Nephron progenitor cell (in vitro differentiated cells): ENCODE results near the gene GUCY1B1.
A peak's percentile ranks its signal among the peaks of the same experiment; 100 is the strongest.

ENCODE experiments used
- DNase-seq: peaks from one replicate; pipeline ENCODE4 v3.0.0; 2021
- H3K27ac Mint-ChIP-seq: 2 replicates; pipeline ENCODE4 v1.8.0; 2021; ENCODE audit warnings: mild to moderate bottlenecking, moderate library complexity, mixed read lengths
- H3K27me3 Mint-ChIP-seq: 2 replicates; pipeline ENCODE4 v1.8.0; 2021; ENCODE audit warnings: mild to moderate bottlenecking, low read depth, mixed read lengths; ENCODE audit not compliant: poor library complexity
- H3K36me3 Mint-ChIP-seq: 2 replicates; pipeline ENCODE4 v1.8.0; 2021; ENCODE audit warnings: low read depth, mixed read lengths
- H3K4me1 Mint-ChIP-seq: 2 replicates; pipeline ENCODE4 v1.8.0; 2021; ENCODE audit warnings: mixed read lengths
- H3K4me3 Mint-ChIP-seq: 2 replicates; pipeline ENCODE4 v1.8.0; 2021; ENCODE audit warnings: mild to moderate bottlenecking, moderate library complexity, mixed read lengths
- H3K9me3 Mint-ChIP-seq: 2 replicates; pipeline ENCODE4 v1.8.0; 2021; ENCODE audit warnings: mild to moderate bottlenecking, moderate library complexity, mixed read lengths
- TF ChIP-seq, protein P1 (sequence below): fragments of 200-600 bp; sonication (generic); IDR thresholded peaks from 2 replicates; pipeline ENCODE4 v1.5.0; 2021; ENCODE audit warnings: antibody characterized with exemption

Gene GUCY1B1

DNA sequence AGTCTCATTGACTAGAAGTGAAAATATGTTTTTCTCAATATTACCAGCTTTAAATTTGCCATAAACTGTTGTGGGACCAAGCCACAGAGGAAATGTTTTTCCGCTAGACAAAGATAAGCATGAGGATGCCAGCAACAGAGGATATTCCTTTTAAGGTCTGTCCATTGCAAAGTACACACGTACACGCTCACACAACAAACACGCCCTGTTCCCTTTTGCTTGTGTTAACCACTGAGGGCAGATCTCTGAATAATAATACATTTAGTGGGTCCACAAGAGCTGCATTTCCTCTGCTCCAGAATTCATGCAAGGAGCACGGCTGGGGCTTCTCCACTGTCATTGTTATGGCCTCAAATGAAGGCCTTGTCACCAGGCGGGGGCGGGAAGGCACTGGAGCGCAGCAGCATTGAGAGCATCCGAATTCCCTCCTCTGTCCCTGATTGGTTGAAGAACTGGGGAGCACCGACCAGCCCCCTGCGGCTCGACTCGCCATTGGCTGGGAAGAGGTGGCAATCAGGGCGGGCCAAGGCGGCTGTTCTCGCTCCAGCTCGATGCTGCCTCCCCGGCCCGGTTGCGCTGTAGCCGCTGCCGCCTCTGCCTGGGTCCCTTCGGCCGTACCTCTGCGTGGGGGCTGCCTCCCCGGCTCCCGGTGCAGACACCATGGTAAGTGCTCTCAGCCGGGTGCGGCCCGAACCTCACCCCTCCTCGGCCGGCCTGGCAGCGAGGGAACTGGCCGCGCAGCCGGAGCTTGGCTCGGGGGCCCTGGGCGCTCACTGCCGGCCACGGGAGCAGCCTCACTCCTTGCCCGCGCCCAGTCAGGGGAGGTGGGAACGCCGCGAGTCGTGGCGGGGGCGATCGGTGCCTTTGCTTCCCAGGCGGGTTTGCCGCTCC, at the start of gene GUCY1B1:
TSS of gene GUCY1B1 (plus strand) at position 541 of the 891 bp plus-strand sequence. CDS start at position 661, 120 bp downstream.
- Mint-ChIP-seq H3K27me3 (peaks cover 18% of the 10 kb centered on the region), H3K36me3 (no peaks in the 10 kb centered on the region), H3K4me3 (peak within 1 kb of the TSS; percentile 76), H3K4me1 (peaks cover 26% of the 10 kb centered on the region), H3K27ac (peak within 1 kb of the TSS; percentile 20), H3K9me3 (peaks cover 9% of the 10 kb centered on the region)
- peak; percentile 85 for DNase-seq
- TF ChIP-seq, protein P1, sequence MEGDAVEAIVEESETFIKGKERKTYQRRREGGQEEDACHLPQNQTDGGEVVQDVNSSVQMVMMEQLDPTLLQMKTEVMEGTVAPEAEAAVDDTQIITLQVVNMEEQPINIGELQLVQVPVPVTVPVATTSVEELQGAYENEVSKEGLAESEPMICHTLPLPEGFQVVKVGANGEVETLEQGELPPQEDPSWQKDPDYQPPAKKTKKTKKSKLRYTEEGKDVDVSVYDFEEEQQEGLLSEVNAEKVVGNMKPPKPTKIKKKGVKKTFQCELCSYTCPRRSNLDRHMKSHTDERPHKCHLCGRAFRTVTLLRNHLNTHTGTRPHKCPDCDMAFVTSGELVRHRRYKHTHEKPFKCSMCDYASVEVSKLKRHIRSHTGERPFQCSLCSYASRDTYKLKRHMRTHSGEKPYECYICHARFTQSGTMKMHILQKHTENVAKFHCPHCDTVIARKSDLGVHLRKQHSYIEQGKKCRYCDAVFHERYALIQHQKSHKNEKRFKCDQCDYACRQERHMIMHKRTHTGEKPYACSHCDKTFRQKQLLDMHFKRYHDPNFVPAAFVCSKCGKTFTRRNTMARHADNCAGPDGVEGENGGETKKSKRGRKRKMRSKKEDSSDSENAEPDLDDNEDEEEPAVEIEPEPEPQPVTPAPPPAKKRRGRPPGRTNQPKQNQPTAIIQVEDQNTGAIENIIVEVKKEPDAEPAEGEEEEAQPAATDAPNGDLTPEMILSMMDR: no peak

DNA sequence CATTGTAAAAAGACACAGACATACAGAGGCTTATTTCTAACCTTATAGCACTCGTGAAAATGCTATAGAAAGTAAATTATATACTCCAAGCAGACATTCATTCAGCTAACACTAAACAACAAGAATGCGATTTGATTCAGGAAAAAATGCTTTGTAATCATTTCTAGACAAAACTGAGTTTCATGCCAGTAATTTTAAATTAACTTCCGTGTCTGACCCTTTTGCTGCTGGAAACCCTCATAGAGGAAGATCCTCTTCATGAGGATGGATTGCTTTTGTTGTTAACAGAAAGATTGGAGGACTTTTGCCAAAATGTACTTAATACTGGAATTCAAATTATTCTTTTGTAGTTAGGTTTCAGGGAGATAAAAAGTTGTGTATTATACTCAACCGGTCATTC, 48.9 kb upstream of the GUCY1B1 start:
- no peak for DNase-seq
- Mint-ChIP-seq H3K27me3 (peaks cover 11% of the 10 kb centered on the region), H3K4me1 (peaks cover 24% of the 10 kb centered on the region), H3K27ac (no peak overlapping the region), H3K4me3 (no peak overlapping the region), H3K36me3 (peaks cover 25% of the 10 kb centered on the region), H3K9me3 (no peaks in the 10 kb centered on the region)
- TF ChIP-seq, protein P1: no peak

DNA sequence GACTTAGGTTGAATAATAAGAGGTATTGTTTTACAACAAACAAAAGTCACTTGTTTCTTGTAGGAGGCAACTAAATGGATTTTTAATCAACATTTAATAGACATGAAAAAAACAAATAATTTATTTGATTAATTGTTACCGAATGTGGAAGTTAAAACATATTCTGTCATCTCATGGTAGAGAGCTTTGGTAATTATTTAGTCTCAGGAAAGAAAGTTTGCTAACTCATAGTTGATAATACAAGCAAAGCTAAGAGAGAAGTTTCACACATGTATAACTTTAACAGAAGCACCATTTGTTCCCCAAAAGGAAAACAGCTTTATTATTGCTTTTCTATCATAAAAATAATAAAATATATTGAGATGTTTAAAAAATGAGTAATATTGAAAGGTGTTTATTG, 47.3 kb upstream of the GUCY1B1 start:
- Mint-ChIP-seq H3K27me3 (peaks cover 11% of the 10 kb centered on the region), H3K27ac (no peak overlapping the region), H3K9me3 (no peaks in the 10 kb centered on the region), H3K4me1 (peaks cover 8% of the 10 kb centered on the region), H3K4me3 (no peak overlapping the region), H3K36me3 (peaks cover 25% of the 10 kb centered on the region)
- TF ChIP-seq, protein P1: no peak
- DNase-seq: no peak

DNA sequence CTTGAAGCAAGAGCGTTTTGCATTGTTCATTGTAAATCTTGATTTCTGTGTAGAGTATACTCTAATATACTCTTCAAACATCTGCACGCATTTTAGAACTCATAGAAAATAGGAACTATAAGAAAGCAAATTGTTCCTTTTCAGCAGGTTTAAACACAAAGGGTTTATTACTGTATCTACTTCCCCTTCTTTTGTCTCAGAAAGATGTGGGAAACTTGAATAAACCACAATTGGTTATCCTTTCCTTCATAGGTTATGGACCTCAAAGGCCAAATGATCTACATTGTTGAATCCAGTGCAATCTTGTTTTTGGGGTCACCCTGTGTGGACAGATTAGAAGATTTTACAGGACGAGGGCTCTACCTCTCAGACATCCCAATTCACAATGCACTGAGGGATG, 46.0 kb upstream of the GUCY1B1 start:
- no peaks in the 10 kb centered on the region for H3K9me3 Mint-ChIP-seq
- no peak for DNase-seq
- peaks cover 25% of the 10 kb centered on the region for H3K36me3 Mint-ChIP-seq
- H3K4me3 Mint-ChIP-seq: no peak overlapping the region
- TF ChIP-seq, protein P1: no peak
- no peaks in the 10 kb centered on the region for H3K4me1 Mint-ChIP-seq
- H3K27me3 Mint-ChIP-seq: peaks cover 11% of the 10 kb centered on the region
- H3K27ac Mint-ChIP-seq: no peak overlapping the region

DNA sequence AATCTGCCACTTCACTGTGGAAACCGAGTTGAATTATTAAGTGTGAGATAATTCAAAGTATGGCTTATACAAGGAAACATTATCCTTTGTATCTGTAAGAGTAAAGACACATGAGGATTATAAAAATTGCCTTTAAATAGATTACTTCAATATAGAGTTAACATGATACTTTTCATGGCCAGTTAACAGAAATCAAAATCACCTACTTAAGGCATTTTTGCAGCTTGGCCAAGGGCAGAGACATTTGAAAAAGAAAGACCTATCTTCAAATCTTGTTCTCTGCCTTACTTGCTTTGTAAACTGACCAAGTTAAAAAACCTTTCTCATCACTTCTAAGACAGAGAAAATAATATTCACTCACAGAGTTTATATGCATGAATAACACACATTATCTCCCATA, 44.9 kb upstream of the GUCY1B1 start:
- peaks cover 24% of the 10 kb centered on the region for H3K36me3 Mint-ChIP-seq

More for the DNA sequence above, 44.9 kb upstream of the GUCY1B1 start:
- no peaks in the 10 kb centered on the region for H3K4me1 Mint-ChIP-seq
- no peak overlapping the region for H3K4me3 Mint-ChIP-seq
- no peak for DNase-seq
- no peaks in the 10 kb centered on the region for H3K9me3 Mint-ChIP-seq
- TF ChIP-seq, protein P1: no peak
- H3K27ac Mint-ChIP-seq: no peak overlapping the region
- peaks cover 11% of the 10 kb centered on the region for H3K27me3 Mint-ChIP-seq
